ENCODE measurements around the gene PPARG.
A peak's percentile ranks its signal among the peaks of the same experiment; 100 is the strongest.
"Not testable (repeated sequence)": the region's sequence is repeated elsewhere in the genome, so short reads cannot be mapped to it uniquely, and the experiment has no call there.

Gene PPARG

DNA sequence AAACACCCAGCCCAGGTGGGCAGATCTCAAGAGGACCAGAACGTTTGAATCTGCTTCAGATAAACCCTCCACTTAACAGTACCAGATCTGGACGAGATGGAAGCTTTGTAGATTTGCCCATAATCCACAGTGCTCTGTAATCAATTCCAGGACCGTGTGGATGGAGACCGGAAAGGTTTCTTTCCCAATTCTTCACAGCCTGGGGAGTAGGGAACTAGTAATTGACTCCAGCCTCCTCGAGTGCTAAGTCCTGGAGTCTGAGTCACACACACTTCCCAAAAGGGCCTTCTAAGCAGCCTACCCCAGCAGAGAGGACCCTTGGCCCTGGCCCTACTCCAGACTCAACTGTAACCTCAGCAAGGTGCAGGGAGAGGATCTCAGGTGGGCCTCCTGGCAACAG, 139.3 kb downstream of the PPARG start:
- no peak overlapping the region for H3K4me3 ChIP-seq
- peak overlapping the region in 1 of 21 experiments; percentile 38 for H3K27ac ChIP-seq

DNA sequence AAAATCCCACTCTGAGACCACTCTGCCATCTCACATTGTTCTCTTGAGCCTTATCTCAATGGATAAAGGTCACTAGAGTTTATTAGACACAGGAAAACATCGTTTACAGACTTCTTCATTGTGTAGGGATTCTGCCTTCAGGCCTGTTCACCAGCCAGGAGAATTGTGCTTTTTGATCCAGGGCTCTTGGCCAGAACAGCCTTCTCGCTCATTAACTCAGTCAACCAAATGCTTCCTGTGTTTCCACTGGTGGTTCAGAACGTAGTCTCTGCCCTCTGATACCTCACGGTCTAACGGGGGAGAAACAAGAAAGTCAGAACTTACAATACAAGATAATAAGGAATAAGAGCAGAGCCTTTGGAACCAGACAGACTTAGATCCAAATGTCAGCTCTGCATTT, 141.2 kb downstream of the PPARG start:
- Histone ChIP-seq H3K27ac (no peak overlapping the region), H3K4me3 (no peak overlapping the region)

DNA sequence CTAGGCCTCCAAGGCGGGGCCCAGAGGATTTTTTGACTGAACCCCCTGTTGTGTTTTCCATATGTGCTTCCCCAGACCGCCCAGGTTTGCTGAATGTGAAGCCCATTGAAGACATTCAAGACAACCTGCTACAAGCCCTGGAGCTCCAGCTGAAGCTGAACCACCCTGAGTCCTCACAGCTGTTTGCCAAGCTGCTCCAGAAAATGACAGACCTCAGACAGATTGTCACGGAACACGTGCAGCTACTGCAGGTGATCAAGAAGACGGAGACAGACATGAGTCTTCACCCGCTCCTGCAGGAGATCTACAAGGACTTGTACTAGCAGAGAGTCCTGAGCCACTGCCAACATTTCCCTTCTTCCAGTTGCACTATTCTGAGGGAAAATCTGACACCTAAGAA, 145.0 kb downstream of the PPARG start:
- Histone ChIP-seq H3K4me3 (no peak overlapping the region), H3K27ac (no peak overlapping the region)

DNA sequence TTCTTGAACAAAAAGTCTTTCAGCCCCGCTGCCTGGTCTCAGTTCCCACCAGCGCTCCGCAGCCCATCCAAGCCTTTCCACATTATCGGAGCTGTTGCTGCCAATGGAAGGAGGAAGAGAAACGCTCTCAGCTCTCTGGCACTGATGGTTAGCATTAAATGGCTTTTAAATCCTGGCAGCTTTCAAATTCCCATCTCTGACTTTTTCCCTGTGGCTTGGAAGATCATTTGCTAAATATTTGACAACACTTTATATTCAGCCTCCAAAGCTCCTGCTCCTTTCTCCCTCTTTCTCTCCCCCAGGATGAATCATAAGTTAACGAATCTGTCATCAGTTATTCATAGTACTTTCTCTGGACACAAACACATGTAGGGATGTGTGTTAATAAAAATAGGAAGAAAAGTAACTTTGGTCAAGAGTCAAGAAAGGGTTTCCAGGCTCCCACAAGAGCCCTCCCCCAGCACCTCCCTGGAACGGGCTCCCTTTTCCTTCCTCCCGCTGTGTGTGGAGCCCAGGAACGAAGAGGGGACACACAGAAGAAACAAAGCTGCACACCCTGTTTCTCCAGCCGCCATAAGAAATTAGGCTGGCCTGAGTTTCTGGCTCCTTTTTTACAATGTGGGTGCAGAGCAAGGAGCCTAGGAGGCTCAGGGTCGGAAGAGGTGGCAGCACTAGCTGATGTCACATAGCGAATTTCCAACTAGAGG, 147.8 kb downstream of the PPARG start:
- Histone ChIP-seq H3K4me3 (no peak overlapping the region), H3K27ac (peak overlapping the region in 7 of 21 experiments; percentile 14 to 59 (median 37))

DNA sequence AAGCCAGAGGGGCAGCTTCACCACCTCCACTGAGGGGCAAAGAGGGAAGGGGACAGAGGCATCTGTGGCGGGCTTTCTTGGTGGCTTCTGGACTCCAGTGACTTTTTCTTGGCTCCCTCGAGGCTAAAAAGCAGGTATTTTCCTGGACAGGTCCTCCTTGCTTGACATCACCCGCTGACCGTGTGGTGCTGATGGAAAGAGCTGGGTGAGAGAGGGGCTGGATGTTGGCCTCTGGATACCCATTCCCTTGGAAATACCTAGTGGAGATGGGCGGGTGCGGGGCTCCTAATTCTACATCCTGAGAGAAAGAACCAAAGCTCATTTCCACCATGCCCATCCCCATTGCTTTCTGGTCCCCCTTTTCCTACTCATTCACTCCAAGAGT, 148.3 kb downstream of the PPARG start:
- peak overlapping the region in 6 of 21 experiments; percentile 14 to 59 (median 28) for H3K27ac ChIP-seq
- no peak overlapping the region for H3K4me3 ChIP-seq

DNA sequence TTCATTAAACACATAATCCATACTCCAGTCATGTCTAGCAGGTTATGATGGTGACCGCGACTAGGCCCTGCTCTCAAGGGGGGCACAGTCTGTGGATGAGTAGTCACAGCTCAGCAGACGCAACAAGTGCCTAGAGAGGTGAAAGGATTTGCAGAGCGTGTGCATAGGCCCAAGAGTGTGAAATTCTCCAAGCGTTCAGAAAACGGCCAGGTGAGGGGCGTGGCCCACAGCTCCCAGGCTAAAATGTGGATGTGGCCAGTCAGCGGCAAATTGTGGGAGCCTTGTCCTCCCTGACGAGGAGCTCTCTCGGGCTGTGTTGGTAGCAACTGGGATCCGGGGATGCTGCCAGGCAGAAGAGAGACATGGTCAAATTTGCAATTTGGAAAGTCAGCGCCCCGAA, 149.0 kb downstream of the PPARG start:
- no peak overlapping the region for H3K4me3 ChIP-seq
- H3K27ac ChIP-seq: no peak overlapping the region

DNA sequence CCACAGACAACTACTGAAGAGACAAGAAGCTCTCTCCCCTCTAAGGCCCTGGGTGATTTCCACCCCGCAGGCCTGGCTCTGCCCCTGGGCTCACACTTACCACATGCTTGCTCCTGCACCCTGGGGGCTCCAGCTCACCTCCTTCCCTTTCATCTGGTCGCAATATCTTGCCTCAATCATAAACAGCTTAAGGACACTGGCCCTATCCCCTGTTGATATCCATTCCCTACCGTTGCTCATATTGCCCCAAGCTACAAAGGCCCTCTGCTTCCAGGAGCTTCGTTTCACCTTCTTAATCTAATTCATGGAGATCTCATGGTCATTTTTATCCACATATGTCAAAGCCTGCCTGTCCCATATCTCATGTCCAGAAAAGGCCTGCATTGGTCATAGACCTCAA, 149.4 kb downstream of the PPARG start:
- no peak overlapping the region for H3K27ac ChIP-seq
- no peak overlapping the region for H3K4me3 ChIP-seq

DNA sequence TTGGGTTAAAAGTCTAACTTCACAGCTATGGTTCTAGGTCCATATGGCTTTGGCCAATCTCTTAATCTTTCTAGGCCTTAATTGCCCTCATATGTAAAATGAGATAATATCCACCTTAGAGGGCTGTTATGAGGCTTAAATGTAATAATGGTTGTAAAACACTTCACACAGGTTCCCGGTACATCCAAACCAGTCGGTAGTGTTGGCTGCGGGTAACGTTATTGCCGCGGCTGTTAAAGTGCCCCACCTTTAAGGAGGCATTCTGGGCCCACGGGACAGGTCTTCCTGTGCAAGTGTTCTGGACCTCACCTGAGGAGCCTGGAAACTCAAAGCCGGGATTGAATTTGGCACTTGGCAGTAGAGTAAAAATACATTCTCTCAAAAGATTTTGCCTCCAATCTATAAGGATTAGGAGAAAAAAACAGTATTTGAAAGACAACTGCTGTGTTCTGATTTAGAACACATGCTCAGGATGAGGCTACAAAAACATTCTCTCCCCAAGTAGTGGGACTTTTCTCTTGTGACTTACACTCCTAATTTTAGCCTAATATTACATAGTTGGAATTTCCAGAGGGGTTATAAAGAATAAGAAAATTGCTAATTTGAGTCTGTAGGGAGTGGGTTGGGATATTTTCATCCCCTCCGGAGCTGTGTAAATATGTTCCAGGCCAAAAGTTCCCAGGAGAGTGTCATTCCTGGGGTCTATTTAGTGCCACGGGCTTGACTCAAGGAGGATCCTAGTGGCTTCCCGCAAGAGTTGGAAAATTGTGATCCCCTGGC, 150.5 kb downstream of the PPARG start:
- Histone ChIP-seq H3K4me3 (no peak overlapping the region), H3K27ac (no peak overlapping the region)

DNA sequence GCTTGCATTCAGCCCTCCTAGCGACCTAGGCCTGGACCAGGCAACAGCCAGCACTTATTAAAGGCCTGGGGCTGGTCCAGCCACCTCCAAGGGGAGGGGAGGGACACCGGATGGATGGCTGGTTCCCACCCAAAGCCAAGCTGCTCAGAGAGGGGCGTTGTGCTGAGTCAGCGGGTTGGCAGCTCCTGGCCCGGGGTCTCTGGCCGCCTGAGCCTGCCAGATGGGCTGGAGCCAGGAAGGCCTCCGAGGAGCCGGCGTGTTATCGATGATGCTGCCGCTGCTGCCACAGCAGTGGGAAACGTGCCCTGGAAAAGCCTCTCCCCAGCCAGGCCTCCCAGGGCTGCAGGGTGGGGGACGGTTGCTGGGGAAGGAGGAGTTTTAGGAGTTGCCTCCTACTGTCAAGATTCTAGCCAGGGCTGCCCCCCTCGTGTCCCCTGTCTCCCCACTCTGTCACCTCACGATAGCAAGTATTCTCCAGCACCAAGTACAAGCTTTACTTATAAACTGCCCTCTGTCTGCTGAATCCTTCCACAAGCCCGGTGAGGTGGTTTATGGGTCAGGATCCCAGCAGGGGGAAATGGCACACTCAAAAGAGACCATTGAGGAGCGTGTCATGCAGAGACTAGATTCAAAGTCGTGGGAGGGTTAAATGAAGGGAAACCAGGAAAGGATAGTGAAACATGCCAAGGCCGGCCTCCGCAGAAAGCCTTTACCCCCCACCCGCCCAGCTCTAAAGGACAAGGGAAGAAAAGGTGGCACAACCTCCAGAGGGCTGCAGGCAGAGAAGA, 152.3 kb downstream of the PPARG start:
- H3K4me3 ChIP-seq: no peak overlapping the region
- H3K27ac ChIP-seq: no peak overlapping the region

DNA sequence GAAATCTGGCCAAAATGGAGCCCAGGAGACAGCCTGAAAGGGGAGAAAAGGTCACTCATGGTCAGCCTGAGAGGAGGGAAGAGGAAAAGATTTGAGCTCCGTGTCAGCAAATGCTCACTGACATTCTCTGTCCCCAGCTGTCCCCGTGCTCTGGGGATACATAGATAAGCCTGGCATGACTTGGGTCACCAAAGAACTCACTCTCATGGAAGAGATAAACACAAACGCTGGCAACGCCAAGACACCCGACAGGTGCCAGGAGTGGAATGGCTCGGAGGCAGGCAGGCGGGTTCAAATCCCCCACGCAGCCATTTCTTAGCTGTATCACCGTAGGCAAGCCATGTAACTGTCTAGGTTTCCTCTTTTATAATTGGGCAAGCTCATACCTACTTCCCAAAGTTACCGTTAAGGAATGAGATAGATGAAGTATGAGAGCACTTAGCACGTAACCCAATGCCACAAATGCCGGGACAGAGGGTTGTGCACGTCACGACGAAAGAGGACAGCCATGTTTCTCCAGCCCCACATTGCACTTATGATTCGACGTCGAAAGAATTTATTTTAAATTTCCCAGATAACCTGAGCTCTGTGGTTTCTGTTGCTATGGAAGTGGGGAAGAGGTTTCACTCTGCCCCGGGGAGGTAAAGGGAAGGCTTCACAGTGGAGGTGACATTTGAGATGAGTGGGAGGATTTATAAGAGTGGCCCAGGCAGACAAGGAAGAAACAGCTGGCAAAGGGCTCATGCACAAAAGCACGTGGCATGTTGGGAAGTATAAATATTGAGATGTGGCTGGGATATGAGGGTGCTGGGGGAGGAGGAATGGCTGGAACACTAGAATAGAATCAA, 154.0 kb downstream of the PPARG start:
- Histone ChIP-seq H3K27ac (no peak overlapping the region), H3K4me3 (no peak overlapping the region)

DNA sequence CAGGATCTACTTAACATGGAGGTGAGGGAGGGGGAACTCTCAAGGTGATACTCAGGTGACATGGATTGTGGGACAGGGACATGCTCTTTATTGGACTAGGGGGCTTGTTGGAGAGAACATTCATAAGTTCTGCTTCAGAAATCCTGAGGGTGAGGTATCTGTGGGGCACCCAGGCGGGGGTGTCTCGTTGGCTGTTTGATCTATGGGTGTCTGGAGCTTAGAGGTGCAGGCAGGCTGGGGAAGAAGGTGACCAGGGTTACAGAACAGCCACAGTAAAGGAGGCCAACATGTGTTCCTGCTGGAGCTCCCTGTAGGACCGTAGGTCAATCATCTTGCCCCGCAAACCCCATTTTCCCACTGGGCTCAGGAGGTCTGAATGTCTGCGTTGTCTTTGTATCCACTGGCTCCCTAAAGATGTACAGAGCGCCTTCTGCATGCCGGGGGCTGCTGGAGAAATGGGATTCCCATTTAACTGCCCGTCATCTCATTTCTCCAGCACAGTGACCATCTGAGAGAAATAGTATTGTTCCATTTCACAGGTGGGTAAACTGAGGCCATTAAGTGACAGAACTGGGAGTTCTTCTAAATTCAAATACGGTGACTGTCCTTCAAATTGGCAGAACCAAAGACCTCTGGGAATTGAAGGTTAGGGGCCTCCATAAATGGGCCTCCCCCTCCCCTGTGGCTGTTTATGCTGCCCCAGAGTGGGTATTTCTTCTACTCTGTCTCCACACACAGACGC, 155.1 kb downstream of the PPARG start:
- Histone ChIP-seq H3K4me3 (no peak overlapping the region), H3K27ac (no peak overlapping the region)

DNA sequence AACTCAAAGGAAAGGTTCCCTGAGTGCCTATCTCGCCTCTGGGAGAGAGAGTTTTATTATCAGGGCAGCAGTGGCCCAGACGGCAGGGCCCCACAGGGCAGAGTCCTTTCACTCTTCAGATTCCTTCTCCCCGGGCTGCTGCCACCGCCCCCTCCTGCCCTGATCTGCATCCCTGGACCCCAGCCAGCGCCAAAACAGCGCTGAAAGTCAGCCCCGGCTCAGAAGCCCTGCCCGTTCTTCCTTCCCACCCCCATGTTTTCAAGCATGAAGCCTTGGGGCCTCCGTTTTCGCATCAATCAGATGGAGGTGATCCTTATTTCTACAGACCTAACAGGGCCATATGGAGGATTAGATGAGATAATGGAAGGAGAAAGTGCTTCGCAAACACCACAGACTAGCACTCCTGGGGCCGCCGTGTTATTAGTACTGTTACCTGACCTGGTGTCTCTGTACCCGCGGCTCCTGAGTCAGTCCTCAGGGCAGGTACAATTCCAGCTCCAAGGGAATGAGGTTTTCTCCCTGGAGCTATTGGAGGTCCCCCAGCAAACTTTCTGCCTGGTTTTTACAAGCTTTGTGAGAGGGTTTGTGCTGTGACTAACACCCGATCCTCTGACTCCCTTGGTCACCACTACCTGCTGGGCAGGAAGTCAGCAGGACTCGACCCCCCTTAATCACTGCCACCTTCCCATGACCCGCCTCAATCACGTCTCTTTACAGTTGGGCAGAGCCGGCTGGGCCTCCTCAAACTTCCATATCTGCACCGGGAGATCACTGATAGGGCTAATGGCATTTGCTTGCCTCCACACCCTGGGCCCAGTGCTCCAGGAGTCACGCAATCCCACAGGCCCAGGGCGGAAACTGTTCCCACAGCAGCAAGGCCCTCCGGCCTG, 156.0 kb downstream of the PPARG start:
- Histone ChIP-seq H3K27ac (no peak overlapping the region), H3K4me3 (no peak overlapping the region)

DNA sequence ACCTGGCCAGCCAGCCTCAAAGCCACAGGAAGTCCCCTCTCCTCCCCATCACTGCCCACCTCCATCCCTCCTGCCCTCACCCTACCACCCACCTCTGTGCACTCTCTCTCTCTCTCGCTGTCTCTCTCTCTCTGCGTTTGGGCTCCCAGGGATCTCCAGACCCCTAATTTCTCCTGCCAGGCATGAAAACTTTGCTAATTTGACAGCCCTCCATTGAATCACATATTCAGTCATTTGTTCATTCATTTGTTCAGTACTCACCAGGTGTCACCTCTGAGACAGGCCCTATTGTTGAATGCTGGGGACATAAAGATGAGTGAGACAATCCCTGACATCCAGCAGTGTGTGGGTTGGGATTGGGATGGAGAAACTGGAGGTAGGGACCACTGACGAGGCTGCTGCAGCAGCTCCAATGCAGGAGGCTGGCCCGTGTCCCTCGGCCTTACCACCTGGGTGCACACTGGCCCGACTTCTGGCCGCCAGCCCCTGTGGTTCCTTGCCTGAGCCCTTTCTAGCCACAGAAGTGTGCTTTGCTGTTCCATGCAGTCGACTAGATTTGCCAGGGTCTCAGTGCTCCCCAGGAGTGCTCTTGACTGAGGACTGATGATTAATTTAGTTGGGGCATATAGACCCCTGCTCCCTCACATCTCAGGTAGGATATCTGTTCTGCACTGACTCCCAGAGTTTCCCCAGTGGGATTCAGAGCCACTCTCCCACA, 156.8 kb downstream of the PPARG start:
- no peak overlapping the region for H3K4me3 ChIP-seq
- H3K27ac ChIP-seq: no peak overlapping the region

DNA sequence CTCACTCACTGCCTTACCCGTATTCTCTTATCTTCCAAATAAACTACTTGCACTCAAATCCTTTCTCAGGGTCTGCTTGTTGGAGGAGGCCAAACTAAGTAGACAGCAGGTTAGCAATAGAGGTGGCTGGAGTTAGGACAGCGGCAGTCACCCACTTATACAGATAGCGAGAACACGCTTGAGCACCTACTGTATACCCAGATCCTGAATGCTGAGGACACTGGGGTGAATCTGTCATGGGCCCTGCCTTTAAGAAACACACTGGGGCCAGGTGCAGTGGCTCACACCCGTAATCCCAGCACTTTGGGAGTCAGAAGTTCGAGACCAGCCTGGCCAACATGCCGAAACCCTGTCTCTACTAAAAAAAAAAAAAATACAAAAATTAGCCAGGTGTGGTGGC, 157.4 kb downstream of the PPARG start:
- Histone ChIP-seq H3K4me3 (no peak overlapping the region), H3K27ac (no peak overlapping the region)

DNA sequence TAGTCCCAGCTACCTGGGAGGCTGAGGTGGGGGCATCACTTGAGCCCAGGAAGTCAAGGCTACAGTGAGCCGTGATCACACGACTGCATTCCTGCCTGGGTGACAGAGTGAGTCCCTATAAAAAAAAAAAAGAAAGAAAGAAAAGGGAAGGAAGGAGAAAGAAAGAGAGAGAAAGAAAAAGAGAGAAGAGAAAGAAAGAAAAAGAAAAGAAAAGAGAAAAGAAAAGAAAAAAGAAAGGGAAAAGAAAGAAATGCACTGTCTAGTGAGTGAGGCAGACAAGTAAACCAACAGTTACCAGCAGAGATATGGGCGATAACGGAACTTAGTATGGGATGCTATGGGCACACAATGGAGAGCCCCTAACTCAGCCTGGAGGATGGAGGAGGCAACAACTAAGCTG, 158.2 kb downstream of the PPARG start:
- no peak overlapping the region for H3K4me3 ChIP-seq
- no peak overlapping the region for H3K27ac ChIP-seq

DNA sequence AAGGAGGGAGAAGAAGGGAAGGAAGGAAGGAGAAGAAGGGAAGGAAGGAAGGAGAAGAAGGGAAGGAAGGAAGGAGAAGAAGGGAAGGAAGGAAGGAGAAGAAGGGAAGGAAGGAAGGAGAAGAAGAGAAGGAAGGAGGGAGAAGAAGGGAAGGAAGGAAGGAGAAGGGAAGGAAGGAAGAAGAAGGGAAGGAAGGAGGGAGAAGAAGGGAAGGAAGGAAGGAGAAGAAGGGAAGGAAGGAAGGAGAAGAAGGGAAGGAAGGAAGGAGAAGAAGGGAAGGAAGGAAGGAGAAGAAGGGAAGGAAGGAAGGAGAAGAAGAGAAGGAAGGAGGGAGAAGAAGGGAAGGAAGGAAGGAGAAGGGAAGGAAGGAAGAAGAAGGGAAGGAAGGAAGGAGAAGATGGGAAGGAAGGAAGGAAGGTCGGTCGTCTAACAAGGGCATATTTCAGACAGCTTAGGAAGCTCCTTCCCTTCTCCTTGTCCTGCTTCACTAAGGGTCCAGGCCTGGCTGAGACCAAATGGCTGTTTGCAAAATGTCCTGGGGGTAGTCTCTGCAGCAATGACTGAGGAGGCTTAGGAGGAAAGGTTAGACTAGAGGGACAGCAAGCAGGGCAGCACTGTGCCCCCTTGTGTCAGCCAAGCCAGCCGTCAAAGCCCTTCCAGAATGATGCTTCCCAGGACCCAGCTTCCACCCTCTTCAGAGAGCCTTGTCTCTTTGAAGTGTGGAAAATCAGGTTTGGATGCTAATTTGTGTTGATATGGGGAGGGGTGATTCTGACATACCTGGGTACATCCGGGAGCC, 159.7 kb downstream of the PPARG start:
- H3K4me3 ChIP-seq, H3K27ac ChIP-seq: not testable (repeated sequence)

Measured in skin epidermis (tissue), 12 donors.